ENCODE measurements around the gene JMJD8.

The JMJD8 gene

GRCh38 chr16:659618-660017 is 24.5 kb downstream of the JMJD8 start:
- H3K36me3 ChIP-seq (replicated peaks; ENCODE audit: insufficient read depth, low read length): no peaks in the 10 kb centered on the region
- H3F3A ChIP-seq (ENCODE audit: insufficient read depth, low read length): no peaks in the 10 kb centered on the region
- no peak overlapping the region for H2AFZ ChIP-seq (ENCODE audit: low read length)
- H3K9ac ChIP-seq (ENCODE audit: low read length): no peak overlapping the region
- no peaks in the 10 kb centered on the region for H3K9me2 ChIP-seq (replicated peaks; ENCODE audit: insufficient read depth, low read length)
- TF ChIP-seq EZH2phosphoT487 (IDR thresholded peaks at IDR 0.05; ENCODE audit: low read length) (no peak), EZH2 (optimal IDR thresholded peaks at IDR 0.05; ENCODE audit: low read depth, low read length) (no peak), CTCF (IDR thresholded peaks at IDR 0.05; ENCODE audit: low read length) (no peak)
- no peak overlapping the region for H3K27ac ChIP-seq (ENCODE audit: low read length)
- H3K27me3 ChIP-seq (replicated peaks; ENCODE audit: insufficient read depth, low read length): no peaks in the 10 kb centered on the region
- H3K4me1 ChIP-seq (ENCODE audit: low read length): peaks cover 8% of the 10 kb centered on the region
- no peak for DNase-seq
- no peak overlapping the region for H3K4me3 ChIP-seq (ENCODE audit: low read length)
- H4K20me1 ChIP-seq (ENCODE audit: insufficient read depth, low read length): no peaks in the 10 kb centered on the region
- no peaks in the 10 kb centered on the region for H3K9me3 ChIP-seq (replicated peaks; ENCODE audit: insufficient read depth, low read length)
- no peaks in the 10 kb centered on the region for H3K79me2 ChIP-seq (ENCODE audit: low read length)
- peak overlapping the region; percentile 79; the same call in 1 of the 2 replicates for H3K4me2 ChIP-seq (ENCODE audit: low read depth, low read length)

- TF ChIP-seq EZH2 (optimal IDR thresholded peaks at IDR 0.05; ENCODE audit: low read depth, low read length) (no peak), CTCF (IDR thresholded peaks at IDR 0.05; ENCODE audit: low read length) (no peak), EZH2phosphoT487 (IDR thresholded peaks at IDR 0.05; ENCODE audit: low read length) (no peak)
- Histone ChIP-seq H3K27me3 (replicated peaks; ENCODE audit: insufficient read depth, low read length) (no peaks in the 10 kb centered on the region), H3K9me2 (replicated peaks; ENCODE audit: insufficient read depth, low read length) (no peaks in the 10 kb centered on the region), H3K4me2 (ENCODE audit: low read depth, low read length) (no peak overlapping the region), H3K9ac (ENCODE audit: low read length) (no peak overlapping the region), H3K4me1 (ENCODE audit: low read length) (peaks cover 8% of the 10 kb centered on the region), H3K79me2 (ENCODE audit: low read length) (no peaks in the 10 kb centered on the region), H3F3A (ENCODE audit: insufficient read depth, low read length) (no peaks in the 10 kb centered on the region), H2AFZ (ENCODE audit: low read length) (no peak overlapping the region), H3K4me3 (ENCODE audit: low read length) (no peak overlapping the region), H3K36me3 (replicated peaks; ENCODE audit: insufficient read depth, low read length) (no peaks in the 10 kb centered on the region), H4K20me1 (ENCODE audit: insufficient read depth, low read length) (no peaks in the 10 kb centered on the region), H3K9me3 (replicated peaks; ENCODE audit: insufficient read depth, low read length) (no peaks in the 10 kb centered on the region), H3K27ac (ENCODE audit: low read length) (no peak overlapping the region)
- no peak for DNase-seq
Observed at GRCh38 chr16:658679-659571, 25.2 kb downstream of the JMJD8 start.

GRCh38 chr16:657487-657886 is 26.6 kb downstream of the JMJD8 start:
- no peak overlapping the region for H3K4me2 ChIP-seq (ENCODE audit: low read depth, low read length)
- H2AFZ ChIP-seq (ENCODE audit: low read length): no peak overlapping the region
- DNase-seq: no peak
- no peaks in the 10 kb centered on the region for H3K9me3 ChIP-seq (replicated peaks; ENCODE audit: insufficient read depth, low read length)
- no peaks in the 10 kb centered on the region for H4K20me1 ChIP-seq (ENCODE audit: insufficient read depth, low read length)
- H3K27ac ChIP-seq (ENCODE audit: low read length): no peak overlapping the region
- H3K9ac ChIP-seq (ENCODE audit: low read length): no peak overlapping the region
- H3K9me2 ChIP-seq (replicated peaks; ENCODE audit: insufficient read depth, low read length): no peaks in the 10 kb centered on the region
- no peaks in the 10 kb centered on the region for H3K79me2 ChIP-seq (ENCODE audit: low read length)
- H3K27me3 ChIP-seq (replicated peaks; ENCODE audit: insufficient read depth, low read length): no peaks in the 10 kb centered on the region
- no peak for TF ChIP-seq CTCF (IDR thresholded peaks at IDR 0.05; ENCODE audit: low read length)
- H3F3A ChIP-seq (ENCODE audit: insufficient read depth, low read length): no peaks in the 10 kb centered on the region
- peaks cover 8% of the 10 kb centered on the region for H3K4me1 ChIP-seq (ENCODE audit: low read length)
- no peaks in the 10 kb centered on the region for H3K36me3 ChIP-seq (replicated peaks; ENCODE audit: insufficient read depth, low read length)
- H3K4me3 ChIP-seq (ENCODE audit: low read length): no peak overlapping the region

All from MM.1S (cell line).